ENCODE data around the gene SLC39A3.
A peak's percentile ranks its signal among the peaks of the same experiment; 100 is the strongest.

SLC39A3 gene

GRCh38 chr19:2706251-2706650 lies 33.6 kb downstream of the SLC39A3 start:
- DNase-seq (ENCODE audit: low read depth in 2 of 3, low spot score in 2 of 3): no peak

- no peak for DNase-seq (ENCODE audit: low read depth in 2 of 3, low spot score in 2 of 3)
These were observed 36.1 kb downstream of the SLC39A3 start for GRCh38 chr19:2703691-2704216.

- no peak for DNase-seq (ENCODE audit: low read depth in 2 of 3, low spot score in 2 of 3)
These were observed 36.8 kb downstream of the SLC39A3 start for GRCh38 chr19:2703077-2703437.

- DNase-seq (ENCODE audit: low read depth in 2 of 3, low spot score in 2 of 3): peak; percentile 87 to 90 (median 87)
These were observed 37.4 kb downstream of the SLC39A3 start, which contains the start of gene GNG7 for GRCh38 chr19:2702170-2703076. TSS of gene GNG7 (minus strand) at chr19:2702694. CDS start at chr19:2520688, 182,006 bp downstream.

- no peak for DNase-seq (ENCODE audit: low read depth in 2 of 3, low spot score in 2 of 3)
These were observed 38.3 kb downstream of the SLC39A3 start for GRCh38 chr19:2701361-2702169.

GRCh38 chr19:2700660-2701360 lies 39.0 kb downstream of the SLC39A3 start:
- DNase-seq (ENCODE audit: low read depth in 2 of 3, low spot score in 2 of 3): no peak

GRCh38 chr19:2699413-2700140 lies 40.2 kb downstream of the SLC39A3 start:
- no peak for DNase-seq (ENCODE audit: low read depth in 2 of 3, low spot score in 2 of 3)

GRCh38 chr19:2694196-2694595 lies 45.6 kb downstream of the SLC39A3 start:
- no peak for DNase-seq (ENCODE audit: low read depth in 2 of 3, low spot score in 2 of 3)

- DNase-seq (ENCODE audit: low read depth in 2 of 3, low spot score in 2 of 3): no peak
These were observed 46.2 kb downstream of the SLC39A3 start for GRCh38 chr19:2693492-2694160.

- DNase-seq (ENCODE audit: low read depth in 2 of 3, low spot score in 2 of 3): no peak
These were observed 47.9 kb downstream of the SLC39A3 start for GRCh38 chr19:2691951-2692350.

GRCh38 chr19:2690856-2691255 lies 49.0 kb downstream of the SLC39A3 start:
- DNase-seq (ENCODE audit: low read depth in 2 of 3, low spot score in 2 of 3): no peak

GRCh38 chr19:2686360-2686759 lies 53.5 kb downstream of the SLC39A3 start:
- DNase-seq (ENCODE audit: low read depth in 2 of 3, low spot score in 2 of 3): no peak

- no peak for DNase-seq (ENCODE audit: low read depth in 2 of 3, low spot score in 2 of 3)
These were observed 54.6 kb downstream of the SLC39A3 start for GRCh38 chr19:2685204-2685704.

GRCh38 chr19:2683430-2684003 lies 56.3 kb downstream of the SLC39A3 start:
- DNase-seq (ENCODE audit: low read depth in 2 of 3, low spot score in 2 of 3): no peak
